CMK (cell line): ENCODE data around the gene DOCK8.

Source experiments
- DNase-seq: peaks from one replicate; pipeline ENCODE4 v3.0.0-alpha.2; 2010; ENCODE audit warnings: low read depth

Gene DOCK8

DNA sequence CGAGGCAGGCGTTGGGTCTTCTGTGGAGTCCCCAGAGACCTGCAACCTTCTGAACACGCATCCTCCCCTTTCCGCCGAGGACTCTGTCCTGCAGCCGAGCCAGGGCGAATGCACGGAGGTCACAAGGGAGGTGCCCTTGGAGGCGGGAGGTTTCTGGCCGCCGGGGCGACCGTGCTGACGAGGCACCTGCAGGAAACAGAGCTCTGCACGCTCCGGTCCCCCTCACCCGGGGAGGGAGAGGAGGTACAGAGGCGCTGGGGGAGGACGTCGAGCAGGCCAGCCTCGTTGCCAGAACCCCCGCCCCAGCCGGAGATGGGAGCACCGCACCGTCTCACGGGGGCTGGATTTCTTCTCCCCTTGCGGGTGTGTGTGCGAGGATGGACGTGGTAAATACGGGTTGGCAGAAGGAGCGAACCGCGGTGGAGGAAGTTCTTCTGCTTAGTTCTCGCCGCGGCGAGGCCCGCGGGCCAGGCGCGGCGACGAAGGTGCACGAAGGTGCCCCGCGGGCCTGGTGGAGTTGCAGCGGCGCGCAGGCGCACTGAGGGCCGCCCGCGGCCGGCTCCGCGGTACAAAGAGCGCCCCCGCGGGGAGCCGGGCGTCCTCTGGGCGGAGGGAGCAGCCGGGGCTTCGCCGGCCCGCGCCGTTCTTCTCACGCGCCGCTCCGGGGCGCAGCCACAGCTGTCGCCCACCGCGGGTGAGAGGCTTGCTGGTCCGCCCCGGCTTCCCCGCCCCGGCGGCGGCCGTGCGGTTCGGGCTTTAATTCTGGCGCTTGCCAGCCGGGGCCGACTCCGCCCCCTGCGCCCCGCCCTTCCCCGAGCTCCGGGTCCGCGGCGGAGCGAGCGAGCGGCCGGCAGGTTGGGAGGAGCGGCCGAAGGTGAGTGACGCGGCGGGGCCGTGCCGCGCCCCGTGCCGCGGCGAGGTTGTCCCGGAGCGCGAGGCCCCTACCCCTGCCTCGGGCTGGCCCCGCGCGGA is 289.5 kb downstream of the DOCK8 start, which contains the start of gene KANK1:
KANK1 (plus strand) TSS at position 815 of the 972 bp plus-strand sequence.
- DNase-seq = peak; percentile 31

DNA sequence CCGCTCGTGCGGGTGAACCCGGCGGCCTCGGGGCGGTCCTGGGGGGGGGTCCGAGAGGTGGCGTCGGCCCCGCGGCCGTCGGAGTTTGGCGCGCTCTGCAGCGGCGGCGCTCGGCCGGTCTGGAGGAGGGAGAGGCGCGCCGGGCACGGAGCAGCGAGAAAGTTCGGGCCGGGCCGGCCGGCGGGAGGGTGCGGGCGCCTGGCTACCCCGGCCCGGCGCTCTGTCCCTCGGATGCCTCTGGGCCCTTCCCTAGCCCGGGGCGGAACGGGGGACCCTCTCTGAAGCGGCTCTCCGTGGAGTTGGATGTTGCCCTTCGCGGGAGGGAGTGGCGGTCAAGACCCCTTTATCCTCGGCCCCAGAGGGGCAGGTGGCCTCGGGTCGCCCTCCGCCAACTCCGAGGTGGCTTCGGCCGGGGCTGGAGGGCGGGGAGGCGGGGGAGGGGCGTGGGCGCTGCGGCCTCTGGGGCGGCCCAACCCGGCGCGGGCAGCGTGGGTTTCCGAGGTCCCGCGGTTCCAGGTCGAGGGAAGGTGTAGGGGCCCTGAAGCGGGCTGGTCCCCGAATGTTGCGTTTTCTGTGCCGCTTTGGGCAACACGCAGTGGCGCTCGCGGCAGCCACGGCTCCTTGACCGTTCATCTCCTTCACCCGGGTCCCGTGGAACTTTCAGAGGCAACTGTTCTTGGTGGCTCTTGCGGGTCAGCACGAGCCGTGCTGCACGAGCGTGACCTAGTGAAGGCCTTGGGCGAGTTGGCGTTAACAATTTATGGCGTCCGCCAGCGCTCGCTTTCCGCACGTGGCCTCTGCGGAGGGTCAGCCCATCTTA is 290.5 kb downstream of the DOCK8 start:
- no peak for DNase-seq

DNA sequence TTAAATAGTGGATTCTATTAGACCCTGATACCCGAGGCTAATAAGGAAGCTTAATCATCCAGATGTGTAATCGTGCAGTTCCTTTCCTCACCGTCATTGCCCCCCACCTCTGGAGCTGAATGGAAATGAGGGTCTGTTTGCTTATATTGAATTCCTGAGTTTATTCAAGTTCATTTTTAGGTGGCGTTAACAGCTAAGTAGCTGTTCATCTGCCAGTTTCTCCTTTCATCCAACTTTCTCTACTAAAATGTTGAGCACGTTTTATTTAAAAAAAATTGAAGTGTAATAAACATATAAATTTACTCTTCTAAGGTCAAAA is 291.0 kb downstream of the DOCK8 start:
- DNase-seq = no peak

DNA sequence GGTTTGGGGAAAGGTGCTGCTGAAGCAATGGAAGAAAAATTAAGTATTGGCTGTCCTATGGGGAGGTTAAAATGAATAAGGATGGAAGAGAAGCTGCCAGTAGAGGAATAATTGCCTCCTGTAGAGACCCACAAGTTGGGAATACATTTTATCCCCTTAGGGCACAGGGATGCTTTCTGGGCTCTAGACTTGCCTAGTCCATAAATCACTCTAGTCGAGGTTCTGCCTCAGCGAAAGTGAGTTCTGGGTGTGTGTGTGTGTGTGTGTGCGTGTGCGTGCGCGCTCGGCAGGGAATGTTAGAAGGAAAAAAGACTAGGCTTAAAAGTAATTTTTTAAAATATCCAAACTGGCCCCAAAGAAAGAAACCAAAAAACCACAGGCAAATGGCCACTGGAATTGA is 291.6 kb downstream of the DOCK8 start:
- DNase-seq = no peak

DNA sequence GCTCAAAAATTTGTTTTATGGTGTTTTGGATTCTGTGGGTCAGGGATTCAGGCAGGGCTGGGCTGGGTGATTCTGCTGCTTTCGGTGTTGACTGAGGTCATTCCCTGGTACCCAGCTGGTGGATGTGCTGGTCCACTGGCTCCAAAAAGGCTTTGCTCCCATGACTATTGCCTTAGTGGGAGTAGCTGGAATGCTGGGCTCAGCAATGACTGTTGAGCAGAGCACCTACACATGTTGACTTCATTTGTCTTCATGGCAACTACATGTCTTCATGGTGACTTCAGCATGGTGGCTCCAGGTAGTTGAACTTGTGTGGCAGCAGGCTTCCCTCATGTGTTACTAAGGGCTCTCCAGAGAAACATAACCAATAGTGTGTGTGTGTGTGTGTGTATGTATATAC is 297.2 kb downstream of the DOCK8 start:
- no peak for DNase-seq

GRCh38 chr9:512555-513272 is 298.0 kb downstream of the DOCK8 start:
- DNase-seq = no peak
